ENCODE results near the gene WDR6. TPM values are rescaled to one million over a fixed set of nuclear protein-coding genes. Genes with fewer than 3 reads are reported as not detected.

The WDR6 gene
- total RNA-seq, 1 donor from 2014 or later: 131 TPM

GRCh38 chr3:48979451-48979850, 27.7 kb upstream of the WDR6 start:
- Histone ChIP-seq H3K79me2 (ENCODE audit: low read depth) (no peaks in the 10 kb centered on the region), H3K27ac (no peak overlapping the region), H3F3A (ENCODE audit: low read depth) (no peaks in the 10 kb centered on the region), H4K20me1 (ENCODE audit: low read depth) (peaks cover 3% of the 10 kb centered on the region), H3K9me3 (ENCODE audit: low read depth) (no peaks in the 10 kb centered on the region), H3K9ac (no peak overlapping the region), H3K4me2 (no peak overlapping the region), H3K36me3 (no peaks in the 10 kb centered on the region), H3K4me1 (no peaks in the 10 kb centered on the region), H3K27me3 (no peaks in the 10 kb centered on the region), H3K4me3 (no peak overlapping the region), H2AFZ (replicated peaks) (no peak overlapping the region)
- Mint-ChIP-seq H3K9me3 (no peaks in the 10 kb centered on the region), H3K4me3 (no peak overlapping the region), H3K27ac (no peak overlapping the region), H3K36me3 (peaks cover 21% of the 10 kb centered on the region), H3K27me3 (ENCODE audit: insufficient read depth, low read depth) (peaks cover 6% of the 10 kb centered on the region), H3K4me1 (no peaks in the 10 kb centered on the region)
- DNase-seq (ENCODE audit: low spot score): no peak
- TF ChIP-seq EZH2phosphoT487 (IDR thresholded peaks at IDR 0.05): no peak
- no peak for TF ChIP-seq EZH2 (IDR thresholded peaks at IDR 0.05)
- no peak for TF ChIP-seq CTCF (IDR thresholded peaks at IDR 0.05)

GRCh38 chr3:48980295-48980694, 26.9 kb upstream of the WDR6 start:
- no peak overlapping the region for H3K4me3 ChIP-seq
- H3F3A ChIP-seq (ENCODE audit: low read depth): no peaks in the 10 kb centered on the region
- Mint-ChIP-seq H3K9me3 (no peaks in the 10 kb centered on the region), H3K4me1 (no peaks in the 10 kb centered on the region), H3K27me3 (ENCODE audit: insufficient read depth, low read depth) (peaks cover 6% of the 10 kb centered on the region), H3K4me3 (no peak overlapping the region), H3K36me3 (peaks cover 21% of the 10 kb centered on the region), H3K27ac (no peak overlapping the region)
- H4K20me1 ChIP-seq (ENCODE audit: low read depth): peaks cover 3% of the 10 kb centered on the region
- no peaks in the 10 kb centered on the region for H3K4me1 ChIP-seq
- no peak for DNase-seq (ENCODE audit: low spot score)
- no peaks in the 10 kb centered on the region for H3K36me3 ChIP-seq
- H3K27ac ChIP-seq: no peak overlapping the region
- no peaks in the 10 kb centered on the region for H3K79me2 ChIP-seq (ENCODE audit: low read depth)
- no peak overlapping the region for H3K9ac ChIP-seq
- H2AFZ ChIP-seq (replicated peaks): no peak overlapping the region
- TF ChIP-seq EZH2phosphoT487 (IDR thresholded peaks at IDR 0.05) (no peak), CTCF (IDR thresholded peaks at IDR 0.05) (no peak), EZH2 (IDR thresholded peaks at IDR 0.05) (no peak)
- no peak overlapping the region for H3K4me2 ChIP-seq
- no peaks in the 10 kb centered on the region for H3K9me3 ChIP-seq (ENCODE audit: low read depth)
- H3K27me3 ChIP-seq: no peaks in the 10 kb centered on the region

- H3K36me3 Mint-ChIP-seq: peaks cover 18% of the 10 kb centered on the region
- Histone ChIP-seq H2AFZ (replicated peaks) (no peak overlapping the region), H3K27ac (no peak overlapping the region), H3K4me3 (no peak overlapping the region), H3K9ac (no peak overlapping the region), H3K36me3 (no peaks in the 10 kb centered on the region), H3K27me3 (no peaks in the 10 kb centered on the region), H4K20me1 (ENCODE audit: low read depth) (peaks cover 3% of the 10 kb centered on the region), H3K4me2 (no peak overlapping the region), H3K4me1 (no peaks in the 10 kb centered on the region), H3K79me2 (ENCODE audit: low read depth) (no peaks in the 10 kb centered on the region), H3F3A (ENCODE audit: low read depth) (no peaks in the 10 kb centered on the region), H3K9me3 (ENCODE audit: low read depth) (no peaks in the 10 kb centered on the region)
- DNase-seq (ENCODE audit: low spot score): no peak
- TF ChIP-seq CTCF (IDR thresholded peaks at IDR 0.05) (no peak), EZH2 (IDR thresholded peaks at IDR 0.05) (no peak), EZH2phosphoT487 (IDR thresholded peaks at IDR 0.05) (no peak)
- no peak overlapping the region for H3K4me3 Mint-ChIP-seq
- H3K4me1 Mint-ChIP-seq: no peaks in the 10 kb centered on the region
- no peaks in the 10 kb centered on the region for H3K9me3 Mint-ChIP-seq
- no peak overlapping the region for H3K27ac Mint-ChIP-seq
- peaks cover 9% of the 10 kb centered on the region for H3K27me3 Mint-ChIP-seq (ENCODE audit: insufficient read depth, low read depth)
These were observed 25.2 kb upstream of the WDR6 start for GRCh38 chr3:48982016-48982415.

Data from neural progenitor cell (in vitro differentiated cells).